ENCODE data around the gene PTPRK.

The PTPRK gene

DNA sequence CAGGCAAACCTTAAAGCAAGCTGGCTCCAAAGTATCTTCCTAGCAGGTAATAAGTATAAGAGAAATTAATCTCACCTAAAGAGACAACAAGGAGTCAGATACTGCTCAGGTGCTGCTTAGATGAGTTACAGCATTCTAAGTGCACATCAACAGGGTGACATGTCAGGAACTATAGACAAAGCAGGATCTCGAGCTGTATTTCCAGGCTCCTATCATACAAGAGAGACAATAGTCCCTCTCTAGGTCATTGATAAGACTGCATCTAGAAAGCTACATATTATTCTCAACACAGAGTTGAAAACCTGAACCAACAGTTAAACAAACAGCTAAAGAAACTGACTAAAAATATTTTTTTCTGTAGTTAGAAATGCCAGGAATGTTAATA lies 3.9 kb downstream of the PTPRK start:
- no peak overlapping the region for H3K27ac ChIP-seq (ENCODE audit: low read depth, low read length)
- H3K9ac ChIP-seq (ENCODE audit: low read length), result no peak overlapping the region
- H3K36me3 ChIP-seq (ENCODE audit: control insufficient read depth, insufficient read depth, low read length), result no peaks in the 10 kb centered on the region

DNA sequence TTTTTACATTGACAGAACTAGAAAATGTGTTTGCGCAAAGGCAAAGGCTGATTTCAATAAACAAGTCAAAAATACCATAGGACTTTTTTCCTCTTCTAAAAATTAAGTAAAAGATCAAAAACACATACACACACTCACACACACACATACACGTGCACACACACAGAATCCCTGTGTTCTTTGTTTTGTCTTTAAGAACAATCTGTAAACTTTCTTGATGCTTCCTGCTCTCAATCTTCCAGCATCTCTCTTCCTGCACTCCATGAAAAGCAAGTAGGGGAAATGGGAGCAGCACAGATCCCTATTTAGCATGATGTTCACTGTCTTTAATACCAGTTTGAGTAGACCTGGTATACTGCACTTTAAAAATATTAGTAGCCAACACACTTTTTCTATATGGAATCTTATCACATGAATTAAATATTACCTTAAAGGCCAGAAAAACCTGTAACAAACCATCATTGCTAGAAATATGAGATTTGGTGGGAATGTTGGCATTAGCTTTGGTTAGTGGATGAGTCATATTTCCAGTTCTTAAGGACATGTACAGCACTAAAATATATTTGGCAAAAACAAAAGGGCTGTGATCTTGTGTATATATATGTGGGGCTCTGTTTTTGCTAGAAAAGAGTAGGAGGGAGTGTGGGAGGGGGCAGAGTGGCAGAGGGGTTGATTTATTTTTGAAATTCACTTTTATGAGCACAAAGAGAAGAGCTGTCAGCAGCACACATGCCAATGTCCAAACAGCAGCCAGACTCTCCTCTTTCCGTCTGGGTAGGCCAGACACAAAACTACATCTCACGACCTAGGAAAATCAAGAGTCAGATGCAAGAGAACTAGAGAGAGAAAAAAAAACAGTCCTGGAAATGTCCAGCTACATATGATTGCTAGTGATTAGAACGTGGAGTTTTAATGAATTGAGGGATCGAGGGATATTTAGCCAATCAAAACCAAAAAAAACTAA lies 4.6 kb downstream of the PTPRK start:
- Histone ChIP-seq H3K9me3 (ENCODE audit: control insufficient read depth, insufficient read depth, low read depth, low read length) (no peaks in the 10 kb centered on the region), H3K4me1 (ENCODE audit: control insufficient read depth, insufficient read depth, low read length) (peaks cover 20% of the 10 kb centered on the region), H3K9ac (ENCODE audit: low read length) (no peak overlapping the region), H3K4me3 (ENCODE audit: low read depth, low read length) (no peak overlapping the region), H3K36me3 (ENCODE audit: control insufficient read depth, insufficient read depth, low read length) (no peaks in the 10 kb centered on the region), H3K27me3 (ENCODE audit: control insufficient read depth, insufficient read depth, low read length) (no peaks in the 10 kb centered on the region), H3K27ac (ENCODE audit: low read depth, low read length) (no peak overlapping the region)

More for the DNA sequence above, 3.9 kb downstream of the PTPRK start:
- Histone ChIP-seq H3K27me3 (ENCODE audit: control insufficient read depth, insufficient read depth, low read length) (no peaks in the 10 kb centered on the region), H3K4me1 (ENCODE audit: control insufficient read depth, insufficient read depth, low read length) (peaks cover 20% of the 10 kb centered on the region), H3K9me3 (ENCODE audit: control insufficient read depth, insufficient read depth, low read depth, low read length) (no peaks in the 10 kb centered on the region), H3K4me3 (ENCODE audit: low read depth, low read length) (no peak overlapping the region)

DNA sequence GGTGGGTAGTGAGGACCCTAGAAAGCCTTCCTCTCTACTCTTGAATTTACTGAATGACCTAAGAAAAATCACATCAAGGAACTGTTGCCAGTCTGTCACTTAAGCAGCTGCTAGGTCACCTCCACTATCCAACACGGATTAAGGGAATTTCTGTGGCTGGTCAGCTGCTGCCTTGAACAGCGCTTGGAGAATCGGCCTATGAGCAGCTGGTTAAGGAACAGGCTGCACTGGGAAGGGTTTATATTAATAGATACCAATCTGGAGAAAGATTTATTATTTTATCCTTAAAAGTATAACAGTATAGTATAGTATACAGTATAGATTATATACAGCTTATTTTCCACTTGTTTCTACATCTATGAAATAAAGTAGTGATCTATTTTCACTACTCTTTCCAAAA lies 6.5 kb downstream of the PTPRK start:
- H3K9me3 ChIP-seq (ENCODE audit: control insufficient read depth, insufficient read depth, low read depth, low read length), result no peaks in the 10 kb centered on the region
- H3K36me3 ChIP-seq (ENCODE audit: control insufficient read depth, insufficient read depth, low read length), result no peaks in the 10 kb centered on the region

DNA sequence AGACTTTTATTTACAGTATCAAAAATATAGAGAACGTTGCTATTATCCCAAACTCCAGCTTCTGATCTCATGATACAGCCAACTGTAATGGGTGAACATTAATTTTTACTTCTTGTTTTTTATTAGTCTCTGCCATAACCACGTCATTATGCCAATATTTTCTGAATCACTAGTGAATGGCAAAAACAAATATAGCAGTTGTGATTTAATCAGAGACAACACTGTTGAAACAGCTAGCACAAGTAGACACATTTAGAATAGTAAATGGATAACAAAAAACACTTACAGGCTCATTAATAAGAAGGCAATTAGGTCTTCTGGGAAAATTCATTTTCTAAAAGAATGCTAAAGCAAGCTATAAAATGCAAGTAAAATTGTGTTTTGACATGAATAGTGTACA lies 8.1 kb downstream of the PTPRK start:
- H3K4me1 ChIP-seq (ENCODE audit: control insufficient read depth, insufficient read depth, low read length), result peaks cover 26% of the 10 kb centered on the region
- H3K27me3 ChIP-seq (ENCODE audit: control insufficient read depth, insufficient read depth, low read length), result no peaks in the 10 kb centered on the region
- H3K27ac ChIP-seq (ENCODE audit: low read depth, low read length), result no peak overlapping the region
- no peaks in the 10 kb centered on the region for H3K9me3 ChIP-seq (ENCODE audit: control insufficient read depth, insufficient read depth, low read depth, low read length)
- H3K36me3 ChIP-seq (ENCODE audit: control insufficient read depth, insufficient read depth, low read length), result no peaks in the 10 kb centered on the region
- H3K9ac ChIP-seq (ENCODE audit: low read length), result no peak overlapping the region
- H3K4me3 ChIP-seq (ENCODE audit: low read depth, low read length), result no peak overlapping the region

More for the DNA sequence above, 6.5 kb downstream of the PTPRK start:
- H3K27me3 ChIP-seq (ENCODE audit: control insufficient read depth, insufficient read depth, low read length), result no peaks in the 10 kb centered on the region
- H3K4me3 ChIP-seq (ENCODE audit: low read depth, low read length), result no peak overlapping the region
- H3K27ac ChIP-seq (ENCODE audit: low read depth, low read length), result no peak overlapping the region
- peaks cover 20% of the 10 kb centered on the region for H3K4me1 ChIP-seq (ENCODE audit: control insufficient read depth, insufficient read depth, low read length)
- no peak overlapping the region for H3K9ac ChIP-seq (ENCODE audit: low read length)

DNA sequence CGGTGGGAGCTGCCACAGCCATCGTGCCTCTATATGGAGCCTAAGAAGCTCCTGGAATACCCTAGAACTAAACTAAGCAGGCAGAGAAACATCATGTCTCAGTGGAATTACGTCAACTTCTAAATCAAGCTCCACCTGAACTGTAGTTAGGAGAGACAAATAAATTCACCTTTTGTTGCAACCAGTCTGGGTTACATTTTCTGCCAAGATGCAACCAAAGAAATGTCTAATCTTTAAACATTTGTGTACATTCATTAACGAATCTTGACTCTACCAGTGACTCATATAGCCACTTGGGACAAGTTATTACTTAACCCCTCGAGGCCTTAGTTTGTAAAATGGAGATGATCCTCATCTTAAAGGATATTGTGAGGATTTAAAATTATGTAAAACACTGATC lies 8.9 kb downstream of the PTPRK start:
- H3K27ac ChIP-seq (ENCODE audit: low read depth, low read length), result no peak overlapping the region
- peaks cover 21% of the 10 kb centered on the region for H3K4me1 ChIP-seq (ENCODE audit: control insufficient read depth, insufficient read depth, low read length)
- H3K27me3 ChIP-seq (ENCODE audit: control insufficient read depth, insufficient read depth, low read length), result no peaks in the 10 kb centered on the region

DNA sequence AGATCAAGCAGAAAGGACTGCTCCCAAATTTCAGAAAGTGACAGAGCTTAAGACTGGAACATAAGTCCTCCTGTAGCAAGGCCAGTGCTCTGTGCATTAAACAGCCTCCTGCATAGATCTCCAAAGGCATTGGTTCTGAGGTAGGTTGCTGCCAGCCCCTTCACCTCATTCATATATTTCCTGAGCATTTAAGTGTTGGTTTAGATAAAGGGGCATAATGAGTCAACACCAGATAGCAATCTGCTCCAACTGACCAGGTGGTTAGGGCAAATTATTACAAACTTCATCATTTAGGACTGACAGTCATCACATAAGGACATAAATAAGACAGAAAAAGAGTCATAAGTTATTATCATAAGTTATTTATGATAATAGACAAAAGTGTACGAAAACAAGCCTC lies 10.7 kb downstream of the PTPRK start:
- no peak overlapping the region for H3K9ac ChIP-seq (ENCODE audit: low read length)
- H3K27ac ChIP-seq (ENCODE audit: low read depth, low read length), result no peak overlapping the region
- no peaks in the 10 kb centered on the region for H3K27me3 ChIP-seq (ENCODE audit: control insufficient read depth, insufficient read depth, low read length)
- H3K36me3 ChIP-seq (ENCODE audit: control insufficient read depth, insufficient read depth, low read length), result no peaks in the 10 kb centered on the region
- H3K9me3 ChIP-seq (ENCODE audit: control insufficient read depth, insufficient read depth, low read depth, low read length), result no peaks in the 10 kb centered on the region
- peaks cover 21% of the 10 kb centered on the region for H3K4me1 ChIP-seq (ENCODE audit: control insufficient read depth, insufficient read depth, low read length)
- no peak overlapping the region for H3K4me3 ChIP-seq (ENCODE audit: low read depth, low read length)

More for the DNA sequence above, 8.9 kb downstream of the PTPRK start:
- Histone ChIP-seq H3K36me3 (ENCODE audit: control insufficient read depth, insufficient read depth, low read length) (no peaks in the 10 kb centered on the region), H3K9me3 (ENCODE audit: control insufficient read depth, insufficient read depth, low read depth, low read length) (no peaks in the 10 kb centered on the region), H3K4me3 (ENCODE audit: low read depth, low read length) (no peak overlapping the region), H3K9ac (ENCODE audit: low read length) (no peak overlapping the region)

DNA sequence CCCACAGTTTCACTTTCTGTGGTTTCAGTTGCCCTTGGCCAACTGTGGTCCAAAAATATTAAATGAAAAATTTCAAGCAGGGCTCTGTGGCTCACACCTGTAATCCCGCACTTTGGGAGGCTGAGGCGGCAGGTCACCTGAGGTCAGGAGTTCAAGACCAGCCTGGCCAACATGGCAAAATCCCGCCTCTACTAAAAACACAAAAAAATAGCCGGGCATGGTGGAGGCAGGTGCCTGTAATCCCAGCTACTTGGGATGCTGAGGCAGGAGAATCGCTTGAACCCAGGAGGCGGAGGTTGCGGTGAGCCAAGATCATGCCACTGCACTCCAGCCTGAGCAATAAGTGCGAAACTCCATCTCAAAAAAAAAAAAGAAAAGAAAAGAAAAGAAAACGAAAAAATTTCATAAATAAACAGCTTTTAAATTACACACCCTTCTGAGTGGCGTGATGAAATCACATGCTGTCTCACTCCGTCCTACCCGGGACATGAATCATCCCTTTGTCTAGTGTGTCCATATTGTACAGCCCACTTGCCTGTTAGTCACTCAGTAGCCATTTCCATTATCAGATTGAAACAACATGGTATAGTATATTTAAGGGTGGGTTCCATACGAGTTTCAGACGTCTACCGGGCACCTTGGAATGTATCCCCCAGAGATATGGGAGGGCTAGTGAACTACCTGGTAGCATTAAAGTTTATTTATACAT lies 11.7 kb downstream of the PTPRK start:
- Histone ChIP-seq H3K4me3 (ENCODE audit: low read depth, low read length) (no peak overlapping the region), H3K27ac (ENCODE audit: low read depth, low read length) (no peak overlapping the region), H3K4me1 (ENCODE audit: control insufficient read depth, insufficient read depth, low read length) (peaks cover 25% of the 10 kb centered on the region), H3K9ac (ENCODE audit: low read length) (no peak overlapping the region), H3K27me3 (ENCODE audit: control insufficient read depth, insufficient read depth, low read length) (no peaks in the 10 kb centered on the region), H3K9me3 (ENCODE audit: control insufficient read depth, insufficient read depth, low read depth, low read length) (no peaks in the 10 kb centered on the region), H3K36me3 (ENCODE audit: control insufficient read depth, insufficient read depth, low read length) (no peaks in the 10 kb centered on the region)

DNA sequence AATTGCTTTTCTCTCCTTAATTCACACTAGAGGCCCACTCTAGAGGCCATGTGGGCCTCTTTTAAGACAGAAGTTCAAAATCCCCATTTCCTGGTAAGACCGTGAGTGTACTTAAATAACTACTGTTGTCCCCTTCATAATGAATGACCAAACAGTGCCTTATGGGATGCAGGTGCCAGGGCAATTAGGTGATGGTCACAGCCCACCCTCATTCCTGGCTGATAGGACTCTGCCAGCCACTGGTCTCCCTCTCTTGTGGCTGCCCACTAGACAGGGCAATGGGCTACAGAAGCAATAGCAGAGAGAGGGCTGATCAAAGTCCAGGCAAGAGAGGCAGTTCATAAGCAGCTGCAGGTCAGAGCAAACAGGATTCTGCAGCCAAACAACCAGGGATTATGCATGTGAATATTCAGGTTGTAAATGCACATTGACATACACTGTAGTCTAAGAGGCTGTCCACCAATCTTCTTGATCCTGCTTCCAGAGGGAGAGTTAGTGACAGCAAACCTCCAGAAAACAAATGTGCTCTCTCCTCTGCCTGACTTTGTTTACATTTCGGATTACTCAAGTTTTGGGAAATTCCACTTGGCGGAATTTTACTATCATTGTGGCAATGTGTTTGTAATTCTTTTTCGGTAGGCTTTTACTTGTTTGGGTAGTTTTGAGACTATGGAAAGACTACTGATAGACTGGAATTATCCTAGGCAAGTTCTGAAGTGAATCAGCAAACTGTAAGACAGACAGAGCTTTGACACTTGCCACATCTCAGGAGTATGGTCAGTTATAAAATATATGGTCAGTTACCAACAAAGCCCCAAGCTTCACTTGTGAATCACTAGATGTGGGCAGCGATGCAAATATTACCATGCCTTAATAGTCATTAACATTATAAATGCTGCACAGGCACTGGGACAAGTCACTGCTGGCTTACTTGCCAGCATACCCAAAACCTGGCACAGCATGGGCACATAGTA lies 12.8 kb downstream of the PTPRK start:
- no peaks in the 10 kb centered on the region for H3K27me3 ChIP-seq (ENCODE audit: control insufficient read depth, insufficient read depth, low read length)
- H3K9me3 ChIP-seq (ENCODE audit: control insufficient read depth, insufficient read depth, low read depth, low read length), result no peaks in the 10 kb centered on the region
- no peak overlapping the region for H3K27ac ChIP-seq (ENCODE audit: low read depth, low read length)
- no peak overlapping the region for H3K4me3 ChIP-seq (ENCODE audit: low read depth, low read length)
- H3K4me1 ChIP-seq (ENCODE audit: control insufficient read depth, insufficient read depth, low read length), result peaks cover 25% of the 10 kb centered on the region
- H3K9ac ChIP-seq (ENCODE audit: low read length), result no peak overlapping the region
- no peaks in the 10 kb centered on the region for H3K36me3 ChIP-seq (ENCODE audit: control insufficient read depth, insufficient read depth, low read length)

DNA sequence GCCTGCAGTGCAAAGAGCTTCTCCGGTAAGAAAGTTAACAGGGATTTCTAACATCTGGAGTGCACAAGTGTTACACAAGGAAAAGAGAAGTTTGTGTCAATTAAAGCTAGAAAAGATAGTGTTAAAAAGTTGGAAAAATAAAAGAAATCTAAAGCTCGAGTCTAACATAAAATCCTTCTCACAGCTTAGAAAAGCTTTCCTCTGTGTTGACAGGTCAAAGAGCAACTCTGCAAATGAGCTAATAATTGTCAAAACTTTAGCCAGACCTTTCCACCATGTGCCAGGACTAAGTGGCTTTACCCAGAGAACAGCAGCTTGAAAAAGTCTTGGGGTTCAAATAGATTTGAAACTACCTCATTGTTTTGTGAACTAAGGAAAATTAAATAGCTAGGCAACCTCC lies 14.8 kb downstream of the PTPRK start:
- H3K4me1 ChIP-seq (ENCODE audit: control insufficient read depth, insufficient read depth, low read length), result peaks cover 20% of the 10 kb centered on the region
- no peak overlapping the region for H3K4me3 ChIP-seq (ENCODE audit: low read depth, low read length)
- no peaks in the 10 kb centered on the region for H3K9me3 ChIP-seq (ENCODE audit: control insufficient read depth, insufficient read depth, low read depth, low read length)
- H3K27ac ChIP-seq (ENCODE audit: low read depth, low read length), result no peak overlapping the region
- H3K27me3 ChIP-seq (ENCODE audit: control insufficient read depth, insufficient read depth, low read length), result no peaks in the 10 kb centered on the region
- no peak overlapping the region for H3K9ac ChIP-seq (ENCODE audit: low read length)
- H3K36me3 ChIP-seq (ENCODE audit: control insufficient read depth, insufficient read depth, low read length), result no peaks in the 10 kb centered on the region

DNA sequence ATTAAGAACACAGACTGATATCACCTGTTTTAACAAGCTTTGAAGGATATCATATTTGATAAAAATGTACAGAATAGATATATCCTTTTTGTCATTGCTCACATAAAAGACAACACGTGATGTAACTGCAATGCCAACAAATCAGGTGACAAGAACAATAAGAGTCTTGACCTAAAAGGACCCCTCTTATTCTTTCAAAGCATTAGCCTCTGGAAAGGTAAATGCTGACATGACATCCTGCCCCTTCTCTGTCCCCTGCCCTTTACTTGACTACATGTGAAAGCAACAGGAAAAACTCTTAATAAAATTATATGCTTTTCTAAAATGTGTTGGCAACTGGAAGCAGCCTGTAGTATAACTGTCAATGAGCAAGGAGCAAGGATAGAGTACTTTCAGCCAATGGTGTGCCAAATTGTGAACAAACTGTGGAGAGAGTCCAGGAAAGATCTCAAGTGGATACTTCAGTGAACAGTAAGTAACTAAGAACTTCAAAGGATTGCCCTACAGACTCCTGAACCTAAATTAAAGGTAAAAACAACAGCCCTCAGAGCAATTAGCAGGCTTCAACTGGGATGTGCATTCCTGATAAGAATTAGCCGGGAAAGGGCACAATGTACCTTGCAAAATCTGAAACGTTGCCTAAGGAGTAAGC lies 16.3 kb downstream of the PTPRK start:
- no peak overlapping the region for H3K27ac ChIP-seq (ENCODE audit: low read depth, low read length)
- H3K4me1 ChIP-seq (ENCODE audit: control insufficient read depth, insufficient read depth, low read length), result peaks cover 30% of the 10 kb centered on the region
- no peaks in the 10 kb centered on the region for H3K36me3 ChIP-seq (ENCODE audit: control insufficient read depth, insufficient read depth, low read length)
- H3K9me3 ChIP-seq (ENCODE audit: control insufficient read depth, insufficient read depth, low read depth, low read length), result no peaks in the 10 kb centered on the region
- no peak overlapping the region for H3K9ac ChIP-seq (ENCODE audit: low read length)
- H3K27me3 ChIP-seq (ENCODE audit: control insufficient read depth, insufficient read depth, low read length), result no peaks in the 10 kb centered on the region
- no peak overlapping the region for H3K4me3 ChIP-seq (ENCODE audit: low read depth, low read length)

All from HUES6 (cell line).